Esophagus (tissue), 2 donors: ENCODE data around the gene RETREG3. TPM values are rescaled to one million over a fixed set of nuclear protein-coding genes. Genes with fewer than 3 reads are reported as not detected.
"Not testable (repeated sequence)": the region's sequence is repeated elsewhere in the genome, so short reads cannot be mapped to it uniquely, and the experiment has no call there.

ENCODE experiments used
- H3K27ac ChIP-seq, 2 donors: one replicate each; pipeline ENCODE4 v1.5.1; 2013; ENCODE audit warnings: low read depth in 2 of 2, mild to moderate bottlenecking in 2 of 2, inconsistent platforms in 1 of 2, low read length in 1 of 2, moderate library complexity in 1 of 2
- H3K27me3 ChIP-seq, 2 donors: one replicate each; pipeline ENCODE4 v1.6.1; 2013; ENCODE audit warnings: low read length in 2 of 2, control low read depth in 1 of 2, mild to moderate bottlenecking in 1 of 2; ENCODE audit not compliant: insufficient read depth in 2 of 2, control insufficient read depth in 1 of 2
- H3K36me3 ChIP-seq, 2 donors: one replicate each; pipeline ENCODE4 v1.6.1; 2013; ENCODE audit warnings: low read length in 1 of 2; ENCODE audit not compliant: control insufficient read depth in 2 of 2, insufficient read depth in 2 of 2
- H3K4me1 ChIP-seq, 2 donors: one replicate each; pipeline ENCODE4 v1.6.1; 2013; ENCODE audit warnings: low read length in 1 of 2; ENCODE audit not compliant: control insufficient read depth in 2 of 2, insufficient read depth in 2 of 2
- H3K4me3 ChIP-seq, 2 donors: one replicate each; pipeline ENCODE4 v1.5.1; 2013; ENCODE audit warnings: low read length in 2 of 2, mild to moderate bottlenecking in 2 of 2, low read depth in 1 of 2, moderate library complexity in 1 of 2
- H3K9me3 ChIP-seq, 2 donors: one replicate each; pipeline ENCODE4 v1.6.1; 2013; ENCODE audit warnings: mild to moderate bottlenecking in 2 of 2, low read depth in 1 of 2, low read length in 1 of 2, moderate library complexity in 1 of 2; ENCODE audit not compliant: control insufficient read depth in 2 of 2, insufficient read depth in 1 of 2
- WGBS, 2 donors: extraction: QIAGEN DNeasy Blood & Tissue Kit; methylation state at CpG; one replicate each; pipeline ENCODE4 v1.1.7; 2013; 5-methylcytosine and 5-hydroxymethylcytosine counted together
- polyA plus RNA-seq, 2 donors: library from polyadenylated mRNA; stranded (reverse); fragments of 200-250 nt; gene quantifications; one replicate each; pipeline ENCODE4 v1.2.3, GENCODE V29; 2013
- donor health status: healthy with polysubstance abuse.
- donor health status: Bipolar disorder and iron deficiency.

The RETREG3 gene
- polyA plus RNA-seq, 2 donors: 15.3 to 28.5 TPM

GRCh38 chr17:42613699-42614295, 4.6 kb upstream of the RETREG3 start:
- 96% methylated on average over 17 of the region's 17 CpGs for WGBS, 2 donors

GRCh38 chr17:42612013-42612412, 2.8 kb upstream of the RETREG3 start:
- H3K4me3 ChIP-seq: no peak overlapping the region
- H3K36me3 ChIP-seq: peaks cover 25 to 26% of the 10 kb centered on the region in 2 donors
- H3K27ac ChIP-seq: no peak overlapping the region
- 95 to 97% methylated on average over 4 of the region's 4 CpGs for WGBS, 2 donors
- no peaks in the 10 kb centered on the region for H3K9me3 ChIP-seq
- H3K27me3 ChIP-seq: no peaks in the 10 kb centered on the region
- H3K4me1 ChIP-seq: no peaks in the 10 kb centered on the region

More at GRCh38 chr17:42613699-42614295, 4.6 kb upstream of the RETREG3 start:
- no peak overlapping the region for H3K4me3 ChIP-seq
- H3K27ac ChIP-seq: no peak overlapping the region
- no peaks in the 10 kb centered on the region for H3K27me3 ChIP-seq
- no peaks in the 10 kb centered on the region for H3K4me1 ChIP-seq
- H3K9me3 ChIP-seq: no peaks in the 10 kb centered on the region
- H3K36me3 ChIP-seq: peaks cover 25 to 26% of the 10 kb centered on the region in 2 donors

- Histone ChIP-seq H3K36me3 (peaks cover 21 to 23% of the 10 kb centered on the region in 2 donors), H3K27ac (peak overlapping the region; percentile 69 to 86), H3K4me3 (peak overlapping the region; percentile 55 to 89)
- H3K4me1 ChIP-seq, H3K27me3 ChIP-seq, H3K9me3 ChIP-seq: not testable (repeated sequence)
- WGBS, 2 donors: 10% methylated on average over 34 to 35 of the region's 42 CpGs
Observed at GRCh38 chr17:42609814-42610801, 934 bp upstream of the RETREG3 start.

GRCh38 chr17:42608305-42609181, 631 bp downstream of the RETREG3 start:
- H3K27me3 ChIP-seq: no peaks in the 10 kb centered on the region
- peak overlapping the region; percentile 90 to 97 for H3K27ac ChIP-seq
- H3K4me3 ChIP-seq: peak overlapping the region; percentile 89 to 95
- H3K4me1 ChIP-seq: peaks cover 0 to 3% of the 10 kb centered on the region in 2 donors
- H3K36me3 ChIP-seq: peaks cover 8 to 10% of the 10 kb centered on the region in 2 donors
- WGBS, 2 donors: 0 to 1% methylated on average over 30 of the region's 30 CpGs
- no peaks in the 10 kb centered on the region for H3K9me3 ChIP-seq

GRCh38 chr17:42607769-42608168, 1.4 kb downstream of the RETREG3 start:
- H3K4me1 ChIP-seq: peaks cover 0 to 3% of the 10 kb centered on the region in 2 donors
- H3K27me3 ChIP-seq: no peaks in the 10 kb centered on the region
- peaks cover 4 to 5% of the 10 kb centered on the region in 2 donors for H3K36me3 ChIP-seq
- H3K9me3 ChIP-seq: no peaks in the 10 kb centered on the region
- 25 to 39% methylated on average over 3 of the region's 3 CpGs for WGBS, 2 donors
- no peak overlapping the region for H3K27ac ChIP-seq
- peak overlapping the region in 1 of 2 donors; percentile 95 for H3K4me3 ChIP-seq

GRCh38 chr17:42603318-42603717, 5.9 kb downstream of the RETREG3 start:
- WGBS, 2 donors: 93 to 94% methylated on average over 7 of the region's 7 CpGs
- Histone ChIP-seq H3K4me1 (peaks cover 0 to 3% of the 10 kb centered on the region in 2 donors), H3K36me3 (peaks cover 0 to 2% of the 10 kb centered on the region in 2 donors), H3K27ac (no peak overlapping the region), H3K9me3 (no peaks in the 10 kb centered on the region), H3K27me3 (no peaks in the 10 kb centered on the region), H3K4me3 (no peak overlapping the region)

- no peak overlapping the region for H3K27ac ChIP-seq
- WGBS, 2 donors: 34 to 39% methylated on average over 2 of the region's 2 CpGs
- no peaks in the 10 kb centered on the region for H3K27me3 ChIP-seq
- no peak overlapping the region for H3K4me3 ChIP-seq
- peaks cover 0 to 2% of the 10 kb centered on the region in 2 donors for H3K36me3 ChIP-seq
- H3K4me1 ChIP-seq: no peaks in the 10 kb centered on the region
- H3K9me3 ChIP-seq: no peaks in the 10 kb centered on the region
Observed at GRCh38 chr17:42598905-42599304, 10.3 kb downstream of the RETREG3 start.

- Histone ChIP-seq H3K4me3 (no peak overlapping the region), H3K27ac (no peak overlapping the region), H3K4me1 (no peaks in the 10 kb centered on the region), H3K9me3 (no peaks in the 10 kb centered on the region), H3K27me3 (no peaks in the 10 kb centered on the region), H3K36me3 (peaks cover 0 to 4% of the 10 kb centered on the region in 2 donors)
- 76 to 78% methylated on average over 3 of the region's 3 CpGs for whole genome bisulfite sequencing, 2 donors
Observed at GRCh38 chr17:42596386-42596785, 12.8 kb downstream of the RETREG3 start.

GRCh38 chr17:42591411-42591810, 17.8 kb downstream of the RETREG3 start:
- no peaks in the 10 kb centered on the region for H3K4me1 ChIP-seq
- no peak overlapping the region for H3K4me3 ChIP-seq
- H3K27me3 ChIP-seq: no peaks in the 10 kb centered on the region
- peaks cover 0 to 10% of the 10 kb centered on the region in 2 donors for H3K36me3 ChIP-seq
- no peaks in the 10 kb centered on the region for H3K9me3 ChIP-seq
- no peak overlapping the region for H3K27ac ChIP-seq
- 91 to 92% methylated on average over 9 of the region's 9 CpGs for WGBS, 2 donors
